ENCODE data around the gene COPG2. TPM values are rescaled to one million over a fixed set of nuclear protein-coding genes. Genes with fewer than 3 reads are reported as not detected.

Gene COPG2
- polyA plus RNA-seq, 2 of the 4 experiments (the other 2 are of a cell fraction) = 17.1 to 39.5 TPM

DNA sequence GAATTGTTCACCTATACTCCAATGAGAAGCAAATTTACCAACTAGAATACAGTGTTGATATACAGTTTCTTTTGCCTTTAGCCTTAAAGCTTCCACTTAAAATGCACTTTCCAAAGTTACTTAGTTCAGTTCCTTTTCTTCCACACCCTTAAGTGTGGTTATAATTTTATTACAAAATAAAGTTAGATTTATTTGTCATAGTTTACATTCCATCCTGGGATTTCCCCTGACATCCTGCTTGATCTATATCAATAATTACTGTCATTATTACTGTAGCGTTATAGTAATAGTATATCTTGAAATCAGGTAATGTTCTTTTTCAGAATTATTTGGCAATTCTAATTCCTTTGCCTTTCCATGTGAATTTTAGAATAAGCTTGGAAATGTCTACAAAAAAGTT, 199.9 kb downstream of the COPG2 start:
- no peak for TF ChIP-seq KDM5A (IDR thresholded peaks at IDR 0.05)
- no peak for TF ChIP-seq HDAC2 (IDR thresholded peaks at IDR 0.05)
- no peak for TF ChIP-seq MAZ (IDR thresholded peaks at IDR 0.05; ENCODE audit: borderline replicate concordance, low read depth, low read length)
- TF ChIP-seq EP300 (IDR thresholded peaks at IDR 0.05) = no peak
- TF ChIP-seq JUNB (IDR thresholded peaks at IDR 0.05) = no peak
- Histone ChIP-seq H3K9me3 (no peaks in the 10 kb centered on the region), H3K4me2 (no peak overlapping the region), H3K27ac (no peak overlapping the region), H3K4me3 (no peak overlapping the region), H3K4me1 (no peaks in the 10 kb centered on the region)
- CTCF ChIA-PET = no interaction called here
- 87% methylated on average over 1 of the region's 1 CpG for WGBS (ENCODE audit: missing lambda C conversion rate)
- FAIRE-seq (no peak), DNase-seq (ENCODE audit: low read depth in 1 of 2, low spot score in 1 of 2) (no peak), ATAC-seq (no peak)
- POLR2A ChIA-PET = no interaction called here

DNA sequence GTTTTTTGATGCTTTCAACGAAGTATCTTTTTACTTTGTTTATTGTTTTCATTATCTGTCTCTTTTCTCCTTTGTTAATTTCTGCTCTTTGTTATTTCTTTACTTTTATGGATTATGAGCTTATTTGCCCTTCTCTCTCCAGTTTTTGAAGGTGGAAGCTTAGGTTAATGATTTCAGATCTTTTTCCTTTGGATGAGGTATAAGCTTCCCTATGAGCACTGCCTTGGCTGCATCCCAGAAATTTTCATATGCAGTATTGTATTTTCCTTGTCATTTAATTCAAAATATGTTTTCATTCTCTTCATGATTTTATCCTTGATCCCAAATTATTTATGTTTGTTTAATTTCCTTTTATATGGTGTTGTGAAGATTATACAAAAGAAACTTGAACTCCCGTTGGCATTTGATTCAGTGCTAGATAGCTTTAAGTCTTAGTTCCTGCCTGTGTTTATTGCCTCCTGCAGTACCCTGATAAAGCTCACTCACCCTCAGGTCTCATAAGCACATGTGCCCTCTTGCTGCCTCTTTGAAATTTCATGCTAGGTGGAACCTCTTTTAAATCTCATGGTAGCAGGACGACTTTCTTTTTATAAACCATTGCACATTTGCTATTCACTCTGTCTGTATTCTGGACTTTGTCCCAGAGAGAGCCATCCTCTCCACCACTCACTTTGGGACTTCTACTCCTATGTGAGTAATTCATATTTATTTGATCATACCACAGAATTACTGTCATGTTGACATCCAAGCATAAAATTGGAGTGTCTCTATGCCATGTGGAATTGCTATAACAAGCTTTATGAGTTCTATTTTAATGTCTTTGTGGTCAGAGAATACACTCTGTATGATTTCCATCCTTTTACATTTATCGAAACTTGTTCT, 204.8 kb downstream of the COPG2 start:
- 26% methylated on average over 4 of the region's 4 CpGs for WGBS (ENCODE audit: missing lambda C conversion rate)
- Histone ChIP-seq H3K9me3 (peaks cover 11% of the 10 kb centered on the region), H3K4me2 (no peak overlapping the region), H3K27ac (no peak overlapping the region), H3K4me1 (no peaks in the 10 kb centered on the region), H3K4me3 (no peak overlapping the region)
- ChIA-PET POLR2A (no interaction called here), CTCF (interaction anchor here (1.0 to 1.1 kb wide), 2 partner anchors 11 to 24 kb away, joined by 3 to 4 read pairs; no protein-coding TSS in a partner anchor)
- ATAC-seq (peak in 1 of 2 experiments; percentile 50; a peak in 2 of 6 replicates), DNase-seq (ENCODE audit: low read depth in 1 of 2, low spot score in 1 of 2) (no peak), FAIRE-seq (no peak)
- no peak for TF ChIP-seq CHD4 (IDR thresholded peaks at IDR 0.05; ENCODE audit: borderline replicate concordance)
- TF ChIP-seq BHLHE40 (IDR thresholded peaks at IDR 0.05; ENCODE audit: low read depth, low read length) = no peak
- TF ChIP-seq ZFP36 (IDR thresholded peaks at IDR 0.05; ENCODE audit: borderline replicate concordance, partially characterized antibody) = no peak
- no peak for TF ChIP-seq CBX8 (IDR thresholded peaks at IDR 0.05)
- TF ChIP-seq, protein P1, sequence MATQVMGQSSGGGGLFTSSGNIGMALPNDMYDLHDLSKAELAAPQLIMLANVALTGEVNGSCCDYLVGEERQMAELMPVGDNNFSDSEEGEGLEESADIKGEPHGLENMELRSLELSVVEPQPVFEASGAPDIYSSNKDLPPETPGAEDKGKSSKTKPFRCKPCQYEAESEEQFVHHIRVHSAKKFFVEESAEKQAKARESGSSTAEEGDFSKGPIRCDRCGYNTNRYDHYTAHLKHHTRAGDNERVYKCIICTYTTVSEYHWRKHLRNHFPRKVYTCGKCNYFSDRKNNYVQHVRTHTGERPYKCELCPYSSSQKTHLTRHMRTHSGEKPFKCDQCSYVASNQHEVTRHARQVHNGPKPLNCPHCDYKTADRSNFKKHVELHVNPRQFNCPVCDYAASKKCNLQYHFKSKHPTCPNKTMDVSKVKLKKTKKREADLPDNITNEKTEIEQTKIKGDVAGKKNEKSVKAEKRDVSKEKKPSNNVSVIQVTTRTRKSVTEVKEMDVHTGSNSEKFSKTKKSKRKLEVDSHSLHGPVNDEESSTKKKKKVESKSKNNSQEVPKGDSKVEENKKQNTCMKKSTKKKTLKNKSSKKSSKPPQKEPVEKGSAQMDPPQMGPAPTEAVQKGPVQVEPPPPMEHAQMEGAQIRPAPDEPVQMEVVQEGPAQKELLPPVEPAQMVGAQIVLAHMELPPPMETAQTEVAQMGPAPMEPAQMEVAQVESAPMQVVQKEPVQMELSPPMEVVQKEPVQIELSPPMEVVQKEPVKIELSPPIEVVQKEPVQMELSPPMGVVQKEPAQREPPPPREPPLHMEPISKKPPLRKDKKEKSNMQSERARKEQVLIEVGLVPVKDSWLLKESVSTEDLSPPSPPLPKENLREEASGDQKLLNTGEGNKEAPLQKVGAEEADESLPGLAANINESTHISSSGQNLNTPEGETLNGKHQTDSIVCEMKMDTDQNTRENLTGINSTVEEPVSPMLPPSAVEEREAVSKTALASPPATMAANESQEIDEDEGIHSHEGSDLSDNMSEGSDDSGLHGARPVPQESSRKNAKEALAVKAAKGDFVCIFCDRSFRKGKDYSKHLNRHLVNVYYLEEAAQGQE (IDR thresholded peaks at IDR 0.05) = no peak
- no peak for TF ChIP-seq EHMT2 (IDR thresholded peaks at IDR 0.05; ENCODE audit: low read depth)
- no peak for TF ChIP-seq CEBPB (IDR thresholded peaks at IDR 0.05)
- TF ChIP-seq ZC3H11A (IDR thresholded peaks at IDR 0.05) = no peak
- no peak for TF ChIP-seq CBX2 (IDR thresholded peaks at IDR 0.05; ENCODE audit: borderline replicate concordance, low read depth)
- no peak for TF ChIP-seq GATA3 (IDR thresholded peaks at IDR 0.05; ENCODE audit: borderline replicate concordance)
- TF ChIP-seq, protein P2, sequence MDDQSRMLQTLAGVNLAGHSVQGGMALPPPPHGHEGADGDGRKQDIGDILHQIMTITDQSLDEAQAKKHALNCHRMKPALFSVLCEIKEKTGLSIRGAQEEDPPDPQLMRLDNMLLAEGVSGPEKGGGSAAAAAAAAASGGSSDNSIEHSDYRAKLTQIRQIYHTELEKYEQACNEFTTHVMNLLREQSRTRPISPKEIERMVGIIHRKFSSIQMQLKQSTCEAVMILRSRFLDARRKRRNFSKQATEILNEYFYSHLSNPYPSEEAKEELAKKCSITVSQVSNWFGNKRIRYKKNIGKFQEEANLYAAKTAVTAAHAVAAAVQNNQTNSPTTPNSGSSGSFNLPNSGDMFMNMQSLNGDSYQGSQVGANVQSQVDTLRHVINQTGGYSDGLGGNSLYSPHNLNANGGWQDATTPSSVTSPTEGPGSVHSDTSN (IDR thresholded peaks at IDR 0.05) = no peak
- TF ChIP-seq JUN (IDR thresholded peaks at IDR 0.05) = no peak
- no peak for TF ChIP-seq EP300 (IDR thresholded peaks at IDR 0.05)

DNA sequence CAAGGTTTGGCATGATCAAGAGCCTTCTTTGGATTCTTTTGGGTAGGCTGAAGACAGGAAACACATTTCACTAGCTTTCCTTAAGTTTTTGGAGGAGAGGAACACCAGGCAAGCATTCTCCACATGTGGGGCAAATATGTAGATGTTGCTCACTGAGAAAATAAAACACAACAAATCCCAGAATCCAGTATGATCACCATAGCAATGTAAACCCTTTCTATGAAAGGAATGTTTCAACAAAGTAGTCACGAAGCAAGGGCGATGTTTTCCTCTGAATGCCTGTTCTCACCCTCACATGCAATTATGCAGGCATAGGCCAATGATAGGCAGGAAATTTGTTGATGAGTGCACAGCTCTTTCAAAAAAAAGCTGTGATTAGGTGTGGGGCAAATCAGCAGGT, 207.3 kb downstream of the COPG2 start:
- FAIRE-seq = no peak
- no peak overlapping the region for H3K4me3 ChIP-seq
- POLR2A ChIA-PET = no interaction called here
- TF ChIP-seq SREBF2 (IDR thresholded peaks at IDR 0.05) (no peak), MAFK (IDR thresholded peaks at IDR 0.05; ENCODE audit: partially characterized antibody) (no peak), ZC3H11A (IDR thresholded peaks at IDR 0.05) (no peak), PHF8 (IDR thresholded peaks at IDR 0.05; ENCODE audit: borderline replicate concordance, low read depth) (no peak), BHLHE40 (IDR thresholded peaks at IDR 0.05; ENCODE audit: low read depth, low read length) (no peak), HEYL (CRISPR knock-in tag; IDR thresholded peaks at IDR 0.05) (no peak), MAZ (IDR thresholded peaks at IDR 0.05; ENCODE audit: borderline replicate concordance, low read depth, low read length) (no peak)
- TF ChIP-seq, protein P3, sequence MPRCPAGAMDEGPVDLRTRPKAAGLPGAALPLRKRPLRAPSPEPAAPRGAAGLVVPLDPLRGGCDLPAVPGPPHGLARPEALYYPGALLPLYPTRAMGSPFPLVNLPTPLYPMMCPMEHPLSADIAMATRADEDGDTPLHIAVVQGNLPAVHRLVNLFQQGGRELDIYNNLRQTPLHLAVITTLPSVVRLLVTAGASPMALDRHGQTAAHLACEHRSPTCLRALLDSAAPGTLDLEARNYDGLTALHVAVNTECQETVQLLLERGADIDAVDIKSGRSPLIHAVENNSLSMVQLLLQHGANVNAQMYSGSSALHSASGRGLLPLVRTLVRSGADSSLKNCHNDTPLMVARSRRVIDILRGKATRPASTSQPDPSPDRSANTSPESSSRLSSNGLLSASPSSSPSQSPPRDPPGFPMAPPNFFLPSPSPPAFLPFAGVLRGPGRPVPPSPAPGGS (IDR thresholded peaks at IDR 0.05) = no peak
- CTCF ChIA-PET = no interaction called here
- no peak for ATAC-seq
- H3K4me2 ChIP-seq = no peak overlapping the region
- peaks cover 18% of the 10 kb centered on the region for H3K9me3 ChIP-seq
- H3K4me1 ChIP-seq = no peaks in the 10 kb centered on the region
- no peak overlapping the region for H3K27ac ChIP-seq
- 94% methylated on average over 2 of the region's 2 CpGs for WGBS (ENCODE audit: missing lambda C conversion rate)
- DNase-seq (ENCODE audit: low read depth in 1 of 2, low spot score in 1 of 2) = no peak

Data from A549 (cell line).